Superior temporal gyrus (tissue), 1 donor: ENCODE data around the gene MT1E.
"Not testable (repeated sequence)": the region's sequence is repeated elsewhere in the genome, so short reads cannot be mapped to it uniquely, and the experiment has no call there.

Experiments used
- DNase-seq: peaks from one replicate; pipeline ENCODE4 v3.0.0-alpha.2; 2016; ENCODE audit errors: extremely low spot score

Gene MT1E

GRCh38 chr16:56647641-56648431 lies 22.3 kb downstream of the MT1E start:
- DNase-seq, result no peak

GRCh38 chr16:56649271-56649670 lies 23.7 kb downstream of the MT1E start:
- no peak for DNase-seq

GRCh38 chr16:56649820-56650219 lies 24.2 kb downstream of the MT1E start:
- no peak for DNase-seq

- DNase-seq, result no peak
These were observed 26.0 kb downstream of the MT1E start, which contains the start of gene MT1B for GRCh38 chr16:56651586-56651985. MT1B (plus strand) TSS chr16:56651886; CDS start chr16:56651954, 68 bp downstream.

- DNase-seq, result no peak
These were observed 27.0 kb downstream of the MT1E start for GRCh38 chr16:56652600-56652999.

GRCh38 chr16:56653218-56653617 lies 27.6 kb downstream of the MT1E start:
- no peak for DNase-seq

GRCh38 chr16:56657555-56658326 lies 32.2 kb downstream of the MT1E start, which contains the start of gene MT1F:
MT1F (plus strand) TSS chr16:56657959; CDS start chr16:56658059, 100 bp downstream.
- DNase-seq, result no peak

- DNase-seq, result no peak
These were observed 32.8 kb downstream of the MT1E start for GRCh38 chr16:56658327-56658875.

GRCh38 chr16:56662357-56663354 lies 37.1 kb downstream of the MT1E start:
- no peak for DNase-seq

GRCh38 chr16:56664506-56664905 lies 38.9 kb downstream of the MT1E start:
- no peak for DNase-seq

GRCh38 chr16:56665286-56666261 lies 40.0 kb downstream of the MT1E start:
- not testable (repeated sequence) for DNase-seq

- DNase-seq, result no peak
These were observed 42.3 kb downstream of the MT1E start, which contains the start of gene MT1G for GRCh38 chr16:56667581-56668571. MT1G (minus strand) TSS chr16:56668065; CDS start chr16:56667993, 72 bp downstream.

- DNase-seq, result no peak
These were observed 43.6 kb downstream of the MT1E start, which contains the start of gene MT1H for GRCh38 chr16:56669005-56669839. MT1H (plus strand) TSS chr16:56669814; CDS start chr16:56669885, 71 bp downstream.

- DNase-seq, result no peak
These were observed 44.4 kb downstream of the MT1E start for GRCh38 chr16:56669840-56670619.

- no peak for DNase-seq
These were observed 45.0 kb downstream of the MT1E start for GRCh38 chr16:56670620-56670934.

GRCh38 chr16:56671691-56672090 lies 46.1 kb downstream of the MT1E start:
- DNase-seq, result not testable (repeated sequence)

- DNase-seq, result not testable (repeated sequence)
These were observed 46.6 kb downstream of the MT1E start for GRCh38 chr16:56672171-56672570.
